MM.1S (cell line): Measurements from ENCODE around the gene ZFPL1.

ENCODE experiments used
- CTCF ChIP-seq: fragments of 300-600 bp; sonication (generic); IDR thresholded peaks from 2 replicates; pipeline ENCODE4 v1.5.1; 2016; ENCODE audit warnings: antibody characterized with exemption, low read length, mixed read lengths
- EZH2 ChIP-seq: fragments of 300-600 bp; sonication (generic); optimal IDR thresholded peaks from 2 replicates; pipeline ENCODE3; 2017; ENCODE audit warnings: low read depth, mild to moderate bottlenecking, antibody characterized with exemption, low read length, mixed read lengths

GRCh38 chr11:65087827-65088226 is 3.8 kb downstream of the ZFPL1 start:
- TF ChIP-seq CTCF = no peak
- TF ChIP-seq EZH2 = no peak
